Retina (tissue), 1 donor: ENCODE results near the gene DPYSL4.

Source experiments
- DNase-seq: peaks from one replicate; pipeline ENCODE4 v3.0.0-alpha.2; 2016

DPYSL4 gene

DNA sequence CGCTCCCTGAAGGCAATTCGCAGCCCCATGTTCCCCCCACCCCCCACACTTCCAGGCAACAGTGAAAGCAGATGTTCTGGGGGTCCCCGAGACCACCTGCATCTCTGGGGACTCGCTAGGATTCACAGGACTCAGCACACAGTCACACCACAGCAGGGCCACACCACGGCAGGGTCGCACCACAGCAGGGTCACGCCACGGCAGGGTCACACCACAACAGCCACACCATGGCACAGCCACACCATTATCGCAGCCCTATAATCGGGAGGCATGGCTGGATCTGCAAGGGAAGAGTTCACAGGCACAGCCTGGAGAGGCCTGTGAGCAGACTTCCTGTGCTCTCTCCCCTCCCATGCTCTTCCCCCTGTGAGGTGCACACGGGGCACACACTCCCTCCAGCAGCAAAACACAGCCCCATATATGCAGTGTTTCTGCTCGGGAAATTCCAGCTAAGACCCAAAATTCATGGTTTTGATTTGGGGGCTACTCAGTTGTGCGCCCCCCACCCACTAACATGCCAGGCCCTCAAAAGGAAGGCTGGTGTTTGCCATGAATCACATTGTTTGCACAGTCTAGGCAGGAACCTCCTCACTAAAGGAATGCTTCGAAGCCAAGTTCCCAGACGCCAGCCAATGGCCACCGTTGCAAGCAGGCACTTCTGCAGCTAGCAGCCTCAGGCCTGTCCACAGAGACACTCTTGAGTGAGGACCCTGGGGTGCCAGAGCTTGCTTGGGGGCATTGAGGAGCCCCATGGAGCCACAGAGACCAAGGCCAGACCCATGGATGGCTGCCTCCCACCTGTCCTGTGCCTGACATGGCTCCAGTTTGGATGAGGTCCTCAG lies 7.0 kb upstream of the DPYSL4 start:
- DNase-seq = no peak

DNA sequence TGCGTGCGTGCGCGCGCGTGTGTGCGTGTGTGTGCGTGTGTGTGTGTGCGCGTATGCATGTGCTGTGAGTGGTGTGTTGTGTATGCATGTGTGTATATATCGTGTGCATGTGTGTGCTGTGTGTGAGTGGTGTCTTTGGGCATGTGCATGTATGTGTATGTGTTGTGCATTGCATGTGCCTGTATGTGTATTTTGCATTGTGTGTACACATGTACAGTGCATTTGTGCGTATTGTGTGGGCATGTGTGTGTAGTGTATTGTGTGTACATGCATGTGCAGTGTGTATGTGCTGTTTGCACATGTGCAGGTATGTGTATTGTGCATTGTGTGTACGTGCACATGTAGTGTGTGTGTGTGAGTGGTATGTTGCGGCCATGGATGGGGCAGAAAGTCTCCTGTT lies 6.0 kb upstream of the DPYSL4 start:
- DNase-seq = no peak

DNA sequence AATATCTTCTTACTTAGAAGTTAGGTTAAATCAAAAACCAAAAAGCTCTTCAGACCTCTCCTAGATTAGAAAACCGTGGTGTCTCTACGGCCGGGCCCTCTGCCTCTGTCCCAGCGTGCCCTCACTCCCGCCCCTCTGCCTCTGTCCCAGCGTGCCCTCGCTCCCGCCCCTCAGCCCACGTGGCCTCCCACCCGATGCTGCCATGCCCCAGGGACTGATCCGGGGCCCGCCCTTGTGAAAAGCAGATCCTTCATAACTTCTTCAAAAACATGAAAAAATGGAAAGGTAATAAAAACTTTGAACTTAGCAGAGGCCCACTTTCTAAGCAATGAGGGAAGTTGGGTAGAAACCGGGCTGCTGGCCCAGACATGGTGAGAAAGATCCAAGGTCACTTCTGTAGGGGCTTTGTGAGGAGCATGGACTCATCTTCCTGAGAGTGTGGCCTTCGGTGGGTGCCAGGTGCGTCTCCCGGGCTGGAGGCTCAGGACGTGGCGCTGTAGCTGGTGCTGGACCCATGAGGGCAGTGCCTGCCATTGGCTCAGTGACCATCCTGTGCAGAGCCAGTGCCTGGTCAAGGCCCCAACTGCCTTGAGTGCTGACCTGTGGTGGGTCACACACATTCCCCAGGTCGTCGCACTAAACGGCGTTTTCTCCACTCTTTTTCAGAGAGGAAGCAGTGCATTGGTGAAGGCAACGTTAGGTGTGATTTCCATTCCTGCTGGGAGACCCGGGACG lies 4.9 kb upstream of the DPYSL4 start:
- no peak for DNase-seq

- DNase-seq = peak; percentile 36
Measured at GRCh38 chr10:132182591-132182990, 4.2 kb upstream of the DPYSL4 start.

DNA sequence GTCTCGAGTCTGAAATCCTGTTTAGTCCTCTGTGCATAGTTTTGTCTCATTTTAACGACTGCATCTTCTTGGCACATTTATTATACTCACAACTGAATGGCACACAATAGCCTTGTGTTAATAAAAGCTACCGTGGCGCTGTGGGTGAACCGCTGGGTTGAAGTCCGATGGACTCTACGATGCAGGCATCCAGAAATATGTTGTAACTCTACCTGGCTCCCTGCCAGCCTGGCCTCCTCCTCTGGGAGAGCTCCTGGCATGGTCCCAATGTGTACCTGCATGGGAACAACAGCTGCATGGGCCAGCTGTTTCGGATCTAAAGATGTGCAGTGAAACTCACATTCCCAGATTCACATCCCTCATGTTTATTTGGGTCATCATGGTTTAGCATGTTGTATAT lies 3.7 kb upstream of the DPYSL4 start:
- no peak for DNase-seq

GRCh38 chr10:132184816-132185593 lies 1.7 kb upstream of the DPYSL4 start:
- no peak for DNase-seq

DNA sequence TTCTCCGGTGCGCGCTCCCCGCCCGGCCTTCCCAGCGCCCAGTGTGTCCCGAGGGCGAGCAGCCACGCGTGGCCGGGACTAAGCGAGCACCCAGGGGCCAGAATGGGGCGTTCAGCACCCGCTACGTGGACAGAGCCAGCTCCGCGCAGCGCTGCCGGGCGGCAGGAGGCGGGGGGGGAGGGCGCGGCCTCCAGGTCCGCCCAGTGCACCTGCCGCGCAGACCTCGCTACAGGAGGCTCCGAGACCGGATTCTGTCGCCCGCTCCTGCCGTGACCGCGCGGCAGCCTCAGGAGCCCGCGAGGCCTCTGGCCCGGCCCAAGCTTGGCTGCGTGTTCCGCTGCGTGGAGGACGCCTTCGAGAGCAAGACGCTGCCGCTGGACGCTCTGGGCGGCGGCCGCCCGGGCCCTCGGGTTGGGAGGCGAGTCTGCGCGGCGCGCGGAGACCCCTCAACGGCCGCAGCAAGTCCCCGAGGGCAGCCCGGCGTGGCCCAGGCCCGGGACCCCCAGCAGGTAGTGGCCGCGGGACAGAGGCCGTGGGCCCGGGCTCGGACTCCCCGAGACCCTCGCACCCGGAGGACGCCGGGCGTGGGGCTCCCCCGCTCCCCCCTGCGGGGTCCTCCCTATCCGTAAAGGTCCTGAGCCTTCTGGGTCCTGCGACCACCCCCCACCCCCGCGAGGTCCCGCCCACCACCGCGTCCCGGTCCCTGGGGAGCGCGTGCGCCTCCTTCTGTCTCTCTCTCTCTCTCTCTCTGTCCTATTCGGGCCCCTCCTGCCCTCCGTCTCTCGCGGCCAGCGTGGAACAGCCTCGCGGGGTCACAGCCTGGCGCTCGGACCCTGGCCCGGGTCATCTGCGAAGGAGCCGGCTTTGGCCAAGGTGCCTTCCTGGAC lies 904 bp upstream of the DPYSL4 start:
- peak; percentile 79 for DNase-seq

GRCh38 chr10:132187430-132188138 lies 836 bp downstream of the DPYSL4 start:
- DNase-seq = peak; percentile 71

GRCh38 chr10:132188331-132188730 lies 1.6 kb downstream of the DPYSL4 start:
- no peak for DNase-seq

DNA sequence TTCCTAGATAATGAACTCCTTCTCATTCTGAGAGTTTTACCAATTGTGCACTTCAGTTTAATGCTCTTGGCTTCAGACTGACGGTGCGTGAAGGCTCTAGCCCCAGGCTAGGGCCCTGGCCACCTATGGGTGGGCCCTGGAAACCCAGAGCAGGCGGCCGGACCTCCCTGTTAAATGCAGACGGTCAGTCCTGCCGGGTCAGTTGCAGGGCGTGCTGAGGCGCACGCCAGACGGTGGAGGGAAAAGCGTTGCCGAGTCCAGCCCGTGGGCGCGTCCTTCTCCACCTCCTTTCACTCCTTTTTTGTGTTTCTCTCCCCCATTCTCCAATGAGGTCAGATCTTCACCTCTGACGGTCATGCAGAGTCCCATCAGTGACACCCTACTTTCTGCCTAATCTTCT lies 2.3 kb downstream of the DPYSL4 start:
- DNase-seq = no peak

GRCh38 chr10:132189810-132190422 lies 3.2 kb downstream of the DPYSL4 start:
- no peak for DNase-seq

DNA sequence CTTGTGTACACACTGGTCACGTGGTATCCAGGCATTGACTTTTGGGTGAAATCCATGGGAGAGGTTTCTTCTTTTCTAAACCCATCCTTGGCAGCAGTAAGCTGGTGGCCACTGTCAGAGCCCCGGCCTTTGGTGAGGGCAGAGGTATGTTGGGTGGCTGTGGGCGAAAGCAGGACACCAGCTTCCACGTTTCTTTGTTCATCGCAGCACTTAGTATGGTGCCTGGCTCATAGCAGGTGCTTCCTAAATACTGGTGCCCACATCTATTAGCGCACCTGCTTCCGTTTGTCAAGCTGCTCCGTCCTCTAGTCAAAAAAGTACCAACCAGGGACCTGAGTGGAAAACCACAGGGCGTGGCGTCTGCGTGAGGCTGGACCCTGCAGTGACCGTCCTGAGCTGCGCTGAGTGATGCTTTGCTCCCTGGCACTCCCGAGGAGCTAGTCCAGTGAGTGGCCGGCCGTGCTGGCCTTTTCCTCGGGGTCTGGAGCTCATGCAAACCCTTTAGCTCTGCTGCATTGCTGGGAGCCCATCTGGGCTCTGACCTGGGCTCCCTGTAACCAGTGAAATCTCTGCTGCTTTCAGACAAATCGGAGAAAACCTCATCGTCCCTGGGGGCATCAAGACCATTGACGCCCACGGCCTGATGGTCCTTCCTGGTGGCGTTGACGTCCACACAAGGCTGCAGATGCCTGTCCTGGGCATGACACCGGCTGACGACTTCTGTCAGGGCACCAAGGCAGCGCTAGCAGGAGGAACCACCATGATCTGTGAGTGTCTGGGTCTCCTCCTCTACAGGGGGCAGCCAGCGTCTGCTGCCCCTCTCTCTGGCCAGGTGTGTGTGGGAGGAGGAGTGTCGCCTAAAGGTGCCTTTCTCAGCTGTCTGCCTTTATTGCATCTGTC lies 5.6 kb downstream of the DPYSL4 start:
- DNase-seq = no peak

- DNase-seq = no peak
Measured at GRCh38 chr10:132192991-132193665, 6.4 kb downstream of the DPYSL4 start.

DNA sequence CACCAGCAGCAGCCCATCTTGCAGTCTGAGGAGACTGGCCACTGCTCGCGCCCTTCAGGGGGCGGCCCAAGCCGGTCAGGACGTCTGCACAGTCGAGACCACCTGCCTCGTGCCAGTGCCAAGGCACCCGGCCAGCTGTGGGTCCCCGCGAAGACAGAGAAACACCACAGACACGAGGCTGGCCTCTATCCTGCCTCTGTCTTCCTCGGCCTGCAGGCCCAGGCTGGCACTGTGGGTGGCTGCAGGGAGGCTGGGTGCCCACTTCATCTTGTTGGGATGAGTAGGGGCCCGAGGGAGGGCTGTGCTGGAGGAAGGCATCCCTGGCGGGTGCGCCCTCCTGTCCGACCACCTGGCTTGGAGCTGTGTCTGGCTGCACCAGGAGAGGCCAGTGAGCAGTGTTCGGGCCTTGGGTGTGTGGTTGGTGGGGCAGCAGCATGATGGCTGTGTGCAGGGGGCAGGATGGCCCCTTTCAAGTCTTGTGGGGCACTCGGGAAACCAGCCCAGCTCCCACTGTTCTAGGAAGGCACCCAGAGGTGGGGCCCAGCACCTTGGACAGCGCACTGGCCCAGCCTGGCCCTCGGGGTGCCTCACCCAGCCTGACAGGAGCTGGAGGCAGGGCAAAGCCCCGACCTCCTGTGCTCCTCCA lies 7.3 kb downstream of the DPYSL4 start:
- DNase-seq = no peak

DNA sequence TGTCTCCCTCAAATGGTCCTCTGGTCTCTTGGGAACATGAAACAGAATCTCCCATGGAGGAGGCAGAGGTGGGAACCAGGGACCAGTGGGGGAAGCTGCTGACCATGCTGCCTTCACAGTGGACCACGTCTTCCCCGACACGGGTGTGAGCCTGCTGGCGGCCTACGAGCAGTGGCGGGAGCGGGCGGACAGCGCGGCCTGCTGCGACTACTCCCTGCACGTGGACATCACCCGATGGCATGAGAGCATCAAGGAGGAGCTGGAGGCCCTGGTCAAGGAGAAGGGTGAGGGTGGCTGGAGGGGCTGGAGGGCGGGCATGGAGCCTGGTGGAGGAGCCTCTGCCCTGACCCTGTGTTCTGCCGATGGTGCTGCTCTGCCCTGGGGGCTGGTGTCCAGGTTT lies 8.0 kb downstream of the DPYSL4 start:
- DNase-seq = no peak

DNA sequence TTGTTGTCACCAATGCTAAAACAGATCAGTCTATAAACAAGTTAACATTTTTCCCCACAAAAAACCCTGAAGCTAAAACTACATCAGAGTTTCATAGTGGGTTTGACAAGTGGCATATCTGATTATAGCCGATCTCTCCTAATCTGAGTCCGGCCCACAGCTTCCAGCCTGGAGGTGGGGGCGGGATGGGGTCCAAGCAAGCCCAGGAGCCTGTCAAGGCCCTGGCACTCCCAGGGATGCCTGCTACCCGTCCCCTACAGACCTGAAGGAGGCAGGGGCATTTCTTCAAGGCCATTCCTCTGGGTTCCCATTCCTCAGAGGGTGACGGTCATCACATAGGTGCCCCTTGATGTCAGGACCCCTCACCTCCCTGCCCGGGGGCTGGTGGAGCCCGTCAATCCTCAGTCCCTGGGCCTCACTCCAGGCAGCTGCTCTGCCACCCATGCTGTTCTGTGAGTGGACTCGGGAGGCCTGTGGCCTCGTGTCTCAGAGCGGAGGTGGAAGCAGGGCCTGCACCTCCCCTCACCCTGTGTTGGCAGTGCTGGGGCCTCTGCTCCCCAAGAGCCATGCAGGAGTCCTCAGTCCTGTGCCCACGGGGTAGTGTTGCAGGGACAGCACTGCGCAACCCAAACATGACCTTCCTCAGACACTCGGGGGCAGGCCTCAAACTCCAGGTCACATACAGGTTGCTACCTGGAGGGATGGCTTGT lies 8.8 kb downstream of the DPYSL4 start:
- no peak for DNase-seq

DNA sequence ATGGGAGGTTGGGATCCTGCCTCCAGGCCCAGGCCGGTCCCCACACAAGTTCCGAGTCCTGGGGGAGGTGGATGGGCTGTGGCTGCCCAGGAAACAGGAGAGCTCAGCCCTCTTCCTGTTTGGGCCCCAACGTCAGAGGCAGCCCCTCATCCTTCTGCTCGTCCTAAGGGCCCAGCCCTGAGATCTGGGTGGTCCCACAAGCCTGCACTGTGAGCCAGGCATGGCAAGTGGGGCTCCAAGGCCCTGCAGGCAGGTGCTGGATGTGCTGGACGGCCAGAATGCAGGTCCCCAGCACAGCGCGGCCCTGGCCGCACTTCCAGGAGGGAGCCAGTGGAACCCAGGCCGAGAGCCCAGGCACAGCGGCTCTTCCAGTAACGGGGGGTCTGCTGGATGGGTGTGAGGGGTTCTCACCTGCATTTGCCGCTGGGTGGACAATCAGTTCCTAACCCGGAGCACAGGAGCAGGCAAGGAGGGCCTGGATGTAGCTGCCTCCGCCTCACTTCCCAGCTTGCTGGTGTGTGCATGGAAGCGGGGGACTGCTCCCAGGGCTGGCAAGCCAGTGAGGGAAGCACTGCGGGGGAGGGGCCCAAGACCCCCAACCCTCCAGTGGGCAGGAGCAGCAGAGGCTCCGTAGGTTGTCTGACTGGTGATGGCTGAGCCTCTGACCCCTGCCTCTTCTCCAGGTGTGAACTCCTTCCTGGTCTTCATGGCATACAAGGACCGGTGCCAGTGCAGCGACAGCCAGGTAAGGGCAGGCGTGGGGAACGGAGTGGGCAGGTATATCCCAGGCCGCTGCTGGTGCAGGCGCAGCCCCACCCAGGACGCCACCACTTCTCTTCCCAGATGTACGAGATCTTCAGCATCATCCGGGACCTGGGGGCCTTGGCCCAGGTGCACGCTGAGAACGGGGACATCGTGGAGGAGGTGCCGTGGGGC lies 9.7 kb downstream of the DPYSL4 start:
- no peak for DNase-seq
